Stimulated activated CD8-positive, alpha-beta memory T cell treated with anti-CD3 and anti-CD28 coated beads, Interleukin-7, amount 100 ng/mL, for 4 hours (primary cell): ENCODE data around the gene WNT6.

ENCODE experiments used
- DNase-seq, 2 donors: peaks; one replicate each; pipeline ENCODE4 v3.0.0-alpha.2; 2020; ENCODE audit warnings: low read depth in 2 of 2

Gene WNT6

DNA sequence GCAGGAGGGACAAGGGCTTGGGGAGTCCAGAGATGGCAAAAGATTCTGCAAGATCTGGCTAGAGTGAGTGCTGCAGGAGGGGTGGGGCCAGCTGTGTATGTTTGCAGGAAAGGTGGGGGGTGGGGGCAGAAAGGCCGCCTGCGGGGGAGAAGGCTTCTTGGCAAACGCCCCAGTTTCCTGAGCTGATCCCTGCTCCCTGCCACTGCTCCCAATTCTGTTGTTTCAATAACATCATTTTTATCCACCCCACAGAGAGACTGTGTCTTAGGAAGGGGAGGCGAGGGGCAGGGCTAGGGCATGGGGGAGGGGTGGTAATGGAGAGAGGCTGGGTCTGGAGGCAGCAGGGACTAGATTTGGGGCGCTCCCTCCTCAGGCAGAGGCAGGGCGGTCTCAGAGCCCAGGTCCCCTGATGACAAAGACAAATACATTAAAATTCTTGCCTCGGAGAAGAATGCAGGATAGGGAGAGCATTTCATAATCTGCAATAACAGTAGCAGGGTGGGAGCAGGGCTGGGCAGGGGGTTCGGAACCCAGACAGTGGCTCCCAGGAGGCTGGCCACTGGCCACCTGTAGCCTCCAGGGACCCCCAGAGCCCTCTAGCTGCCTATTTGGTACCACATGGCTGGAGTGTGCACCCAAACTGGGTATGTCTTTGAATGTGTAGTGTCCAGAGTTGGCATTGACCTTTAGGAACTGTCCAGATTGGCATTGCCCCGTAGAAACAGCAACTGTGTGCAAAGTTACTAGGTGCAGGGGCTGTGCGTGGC, 2.1 kb upstream of the WNT6 start:
- DNase-seq, result no peak

DNA sequence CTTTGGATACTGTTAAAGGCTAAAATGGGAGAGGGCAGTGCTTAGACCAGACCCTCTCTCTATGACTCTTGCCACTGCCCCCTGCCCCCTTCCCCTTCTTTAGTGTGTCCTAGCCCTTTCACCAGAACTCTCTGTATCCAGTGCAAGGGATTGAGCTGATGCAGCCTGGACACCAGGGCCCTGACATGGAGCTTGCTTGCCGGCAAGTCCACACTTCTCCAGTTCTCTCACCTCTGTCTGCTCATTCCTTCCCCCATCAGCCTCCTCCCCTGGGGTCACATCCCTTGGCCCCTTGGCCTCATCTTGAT, 1.5 kb upstream of the WNT6 start:
- no peak for DNase-seq

DNA sequence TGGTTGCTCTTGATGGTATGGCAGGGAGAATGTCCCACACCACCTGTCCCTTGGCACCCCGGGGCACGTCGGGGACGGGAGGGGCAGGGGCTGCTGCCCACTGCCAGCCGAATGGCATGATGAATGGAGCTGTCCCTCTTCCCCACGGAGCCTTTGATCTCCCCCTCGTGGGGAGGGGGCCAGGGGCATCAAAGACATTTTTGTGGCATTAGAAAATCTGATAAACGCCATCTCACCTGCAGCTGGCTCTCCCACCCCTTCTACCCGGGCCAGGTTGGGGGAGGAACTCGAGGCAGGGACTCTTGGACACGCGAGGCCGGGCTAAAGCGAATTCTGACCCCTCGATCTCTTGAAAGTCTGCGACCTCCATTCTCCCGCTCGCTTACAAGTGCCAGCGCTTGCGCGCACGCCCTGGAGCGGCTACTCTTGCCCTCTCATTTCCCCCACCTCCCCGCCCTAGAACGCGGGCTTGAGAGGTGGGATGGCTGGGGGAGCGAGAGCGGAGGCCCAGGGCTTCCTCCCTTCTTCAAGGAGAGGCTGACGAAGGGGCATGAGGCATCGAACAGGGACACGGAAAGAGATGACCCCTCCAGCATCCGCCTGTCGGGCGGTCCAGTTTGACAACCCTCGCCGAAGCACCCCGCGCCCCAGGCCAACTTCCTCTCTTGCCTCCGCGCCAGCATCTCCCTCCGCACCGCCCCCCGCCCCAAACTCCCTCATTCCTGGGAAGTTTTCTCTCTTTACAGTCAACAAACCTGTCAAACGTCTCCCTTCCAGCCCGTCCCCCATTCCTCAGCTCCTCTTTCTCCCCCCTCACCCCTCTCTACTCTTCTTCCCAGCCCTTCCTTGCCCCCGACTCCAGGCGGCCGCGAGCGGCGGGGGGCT, 692 bp upstream of the WNT6 start:
- no peak for DNase-seq

DNA sequence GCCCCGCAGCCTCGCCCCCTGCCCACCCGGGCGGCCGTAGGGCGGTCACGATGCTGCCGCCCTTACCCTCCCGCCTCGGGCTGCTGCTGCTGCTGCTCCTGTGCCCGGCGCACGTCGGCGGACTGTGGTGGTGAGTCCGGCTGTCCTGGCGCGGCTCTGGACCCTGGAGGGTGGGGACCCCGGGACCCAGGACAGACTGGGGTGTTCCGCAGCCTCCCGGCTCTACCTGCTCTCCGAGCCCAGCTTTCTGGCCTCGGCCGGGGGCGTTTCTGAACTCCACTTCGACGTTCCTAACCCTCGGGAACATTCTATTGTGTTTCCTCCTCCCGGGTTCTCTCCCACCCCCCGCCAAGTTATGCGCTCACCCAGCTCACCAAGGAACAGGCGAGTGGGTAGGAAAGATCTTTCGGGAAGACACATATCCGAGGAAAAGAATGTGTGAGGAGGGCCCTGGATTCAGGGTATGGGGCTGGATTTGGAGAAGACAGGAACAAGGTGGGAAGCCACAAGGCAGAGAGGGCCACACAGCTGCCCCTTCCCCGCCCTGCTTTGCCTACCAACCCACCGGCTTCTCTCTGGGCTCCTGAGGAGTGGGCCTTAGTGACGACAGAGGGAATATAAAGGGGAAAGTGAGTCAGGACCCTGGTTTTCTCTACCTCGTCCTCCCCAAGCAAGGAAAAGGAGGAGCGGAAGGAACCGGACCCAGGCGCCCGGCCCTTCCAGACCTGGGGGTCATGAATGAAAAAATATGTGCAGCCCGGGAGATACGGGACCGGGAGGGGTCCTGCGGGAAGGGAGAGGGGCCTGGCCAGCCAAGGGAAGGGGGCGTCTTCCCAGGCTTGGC, 605 bp downstream of the WNT6 start:
- DNase-seq, result no peak

DNA sequence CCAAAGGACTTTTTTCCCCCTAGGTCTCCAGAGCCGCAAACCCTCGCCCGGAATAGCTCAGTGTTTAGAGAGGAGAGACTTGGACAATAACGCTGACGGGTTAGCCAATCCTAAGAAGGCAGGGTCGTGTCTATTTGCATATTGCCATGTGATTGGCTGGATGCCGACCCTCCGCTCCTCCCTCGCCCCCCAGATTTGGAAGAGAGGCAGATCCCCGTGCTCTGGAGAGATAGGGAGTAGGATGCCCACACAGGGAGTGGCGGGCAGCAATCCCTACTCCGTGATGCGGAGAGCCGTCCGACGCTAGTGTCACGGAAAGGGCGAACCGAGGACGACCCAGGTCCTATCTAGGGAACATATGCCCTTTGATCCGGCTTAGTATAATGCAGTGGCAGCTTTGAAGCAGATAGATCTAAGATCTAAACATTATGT, 1.4 kb downstream of the WNT6 start:
- DNase-seq, result no peak

DNA sequence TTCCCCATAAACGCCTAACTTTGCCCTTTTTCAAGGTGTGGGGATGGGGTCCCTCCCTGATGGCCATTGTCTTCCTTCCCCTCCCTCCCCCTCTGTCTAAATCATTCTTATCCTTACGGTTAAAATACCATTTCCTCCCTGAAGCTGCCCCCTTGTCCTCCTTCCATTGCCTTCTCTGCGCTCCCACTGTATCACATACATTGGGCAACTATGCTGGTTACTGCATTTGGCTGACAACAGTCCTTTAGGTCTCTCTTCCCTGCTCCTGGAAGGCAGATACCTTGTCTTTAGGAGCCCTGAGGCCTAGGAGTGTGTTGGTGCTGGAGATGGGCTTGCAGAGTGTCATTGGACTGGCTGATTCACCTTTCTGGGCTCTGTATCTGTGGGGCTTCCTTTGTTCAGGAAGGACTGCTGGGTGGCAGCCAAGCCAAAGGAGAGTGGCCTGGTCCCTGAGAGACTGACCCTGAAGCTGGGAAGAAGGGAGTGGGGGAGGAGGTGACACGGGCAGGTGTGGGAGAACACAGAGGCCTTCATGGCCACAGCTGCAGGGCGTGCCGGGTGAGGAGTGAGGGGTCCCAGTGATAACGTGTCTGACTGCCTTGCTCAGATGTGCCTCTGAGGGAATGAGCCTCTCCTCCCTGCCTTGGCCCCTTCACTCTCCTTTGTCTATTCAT, 2.2 kb downstream of the WNT6 start:
- DNase-seq, result no peak

DNA sequence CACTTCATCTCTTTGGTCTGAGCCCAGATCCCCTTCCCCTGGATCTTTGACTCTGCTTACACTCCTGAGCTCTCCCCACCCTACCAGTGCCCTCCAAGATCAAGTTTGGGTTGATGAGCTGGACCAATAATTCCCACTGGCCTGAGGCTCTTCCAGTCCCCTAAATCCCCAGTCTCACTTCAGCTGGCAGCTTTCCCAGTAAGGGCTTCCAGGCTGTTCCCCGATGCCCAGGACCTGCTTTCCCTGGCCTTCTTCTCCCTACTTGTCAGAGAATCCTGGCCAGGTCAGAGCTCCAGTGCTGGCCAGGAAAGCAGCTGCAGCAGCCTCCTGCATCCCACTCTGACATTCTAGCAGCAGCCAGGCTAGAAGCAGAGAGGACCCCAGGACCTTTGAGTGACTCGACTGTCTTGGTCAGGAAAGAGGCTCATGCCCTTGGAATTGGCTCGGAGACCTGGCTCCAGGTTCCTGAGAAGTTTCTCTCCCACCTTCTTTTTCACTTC, 3.5 kb downstream of the WNT6 start:
- no peak for DNase-seq

DNA sequence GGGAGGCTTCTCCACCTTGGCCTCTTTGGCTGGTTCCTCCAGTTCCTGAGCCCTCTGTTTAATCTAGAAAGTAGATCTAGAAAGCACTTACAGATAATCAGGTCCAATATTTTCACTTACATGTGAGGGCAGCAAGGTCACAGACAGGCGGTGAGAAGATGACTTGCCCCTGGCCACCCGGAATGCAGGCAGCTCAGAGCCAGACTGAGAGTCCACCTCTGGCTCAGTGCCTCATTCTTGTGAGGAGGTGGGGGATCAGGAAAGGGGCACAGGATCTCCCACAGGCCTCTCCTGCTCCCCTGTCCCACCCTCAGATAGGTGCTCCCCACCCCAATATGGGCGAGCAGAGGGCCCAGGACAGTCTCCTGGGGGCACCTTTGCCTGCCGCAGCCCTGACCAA, 5.8 kb downstream of the WNT6 start:
- no peak for DNase-seq

DNA sequence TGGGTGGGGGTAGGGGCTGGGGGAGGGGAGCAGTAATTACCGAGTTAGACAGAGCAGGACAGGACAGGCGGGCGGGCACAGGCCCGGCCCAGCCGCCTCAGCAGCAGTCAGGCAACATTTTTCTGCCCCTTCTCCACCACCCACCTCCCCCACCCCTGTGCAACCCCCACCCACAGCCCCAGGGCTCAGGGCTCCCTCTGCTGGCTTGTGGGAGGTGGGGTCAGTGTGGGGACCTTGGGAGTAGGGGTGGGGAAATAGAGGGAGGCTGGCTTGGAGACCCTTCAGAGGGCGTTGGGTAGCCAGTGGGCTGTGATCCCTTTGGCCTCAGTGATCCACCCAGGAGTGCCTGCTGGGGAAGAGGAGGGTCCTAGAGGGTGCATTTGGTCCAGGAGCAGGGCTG, 6.4 kb downstream of the WNT6 start:
- no peak for DNase-seq

DNA sequence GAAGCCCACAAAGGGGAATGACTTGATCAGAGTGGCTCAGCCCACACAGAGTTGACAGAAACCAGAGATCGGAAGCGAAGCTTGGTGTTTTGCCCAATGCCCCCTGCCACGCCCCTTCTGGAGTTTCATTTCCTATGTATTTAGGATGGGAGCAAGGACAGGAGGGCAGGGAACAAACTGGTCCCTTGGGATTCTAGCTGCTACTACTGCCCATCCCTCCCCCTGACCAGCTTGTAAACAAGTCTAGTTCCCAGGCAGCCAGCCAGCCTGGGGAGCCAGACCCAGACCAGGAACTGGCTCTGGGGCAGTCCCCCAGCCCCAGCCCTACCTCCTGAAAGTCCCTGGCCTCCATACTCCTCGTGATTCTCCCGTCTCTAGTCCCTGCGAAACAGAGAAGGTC, 8.3 kb downstream of the WNT6 start:
- no peak for DNase-seq

DNA sequence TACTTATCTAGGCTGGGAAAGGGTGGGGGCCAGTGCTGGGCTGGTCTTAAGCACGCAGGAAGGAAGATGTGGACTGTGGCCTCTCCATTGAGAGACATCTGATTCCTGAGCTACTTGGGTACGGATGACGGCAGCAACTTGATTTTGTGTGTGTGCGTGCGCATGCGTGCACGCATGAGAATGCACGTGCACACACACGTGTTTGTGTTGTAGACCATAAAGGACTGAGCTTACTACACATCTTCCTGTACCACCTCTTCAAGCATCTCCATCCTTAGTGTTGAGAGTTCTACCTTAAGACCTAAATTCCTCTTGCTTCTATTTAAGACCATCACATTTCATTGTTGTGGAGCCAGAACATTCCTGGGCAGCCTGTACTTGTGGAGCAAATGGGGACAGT, 9.5 kb downstream of the WNT6 start:
- no peak for DNase-seq

DNA sequence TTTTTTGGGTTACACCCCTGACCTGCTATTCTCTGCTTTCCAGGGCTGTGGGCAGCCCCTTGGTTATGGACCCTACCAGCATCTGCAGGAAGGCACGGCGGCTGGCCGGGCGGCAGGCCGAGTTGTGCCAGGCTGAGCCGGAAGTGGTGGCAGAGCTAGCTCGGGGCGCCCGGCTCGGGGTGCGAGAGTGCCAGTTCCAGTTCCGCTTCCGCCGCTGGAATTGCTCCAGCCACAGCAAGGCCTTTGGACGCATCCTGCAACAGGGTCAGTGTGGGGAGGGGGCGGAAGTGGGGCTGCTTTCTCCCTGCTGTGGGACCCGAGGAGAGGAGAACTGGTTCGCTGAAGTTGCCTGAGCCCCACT, 11.4 kb downstream of the WNT6 start:
- DNase-seq, result no peak

DNA sequence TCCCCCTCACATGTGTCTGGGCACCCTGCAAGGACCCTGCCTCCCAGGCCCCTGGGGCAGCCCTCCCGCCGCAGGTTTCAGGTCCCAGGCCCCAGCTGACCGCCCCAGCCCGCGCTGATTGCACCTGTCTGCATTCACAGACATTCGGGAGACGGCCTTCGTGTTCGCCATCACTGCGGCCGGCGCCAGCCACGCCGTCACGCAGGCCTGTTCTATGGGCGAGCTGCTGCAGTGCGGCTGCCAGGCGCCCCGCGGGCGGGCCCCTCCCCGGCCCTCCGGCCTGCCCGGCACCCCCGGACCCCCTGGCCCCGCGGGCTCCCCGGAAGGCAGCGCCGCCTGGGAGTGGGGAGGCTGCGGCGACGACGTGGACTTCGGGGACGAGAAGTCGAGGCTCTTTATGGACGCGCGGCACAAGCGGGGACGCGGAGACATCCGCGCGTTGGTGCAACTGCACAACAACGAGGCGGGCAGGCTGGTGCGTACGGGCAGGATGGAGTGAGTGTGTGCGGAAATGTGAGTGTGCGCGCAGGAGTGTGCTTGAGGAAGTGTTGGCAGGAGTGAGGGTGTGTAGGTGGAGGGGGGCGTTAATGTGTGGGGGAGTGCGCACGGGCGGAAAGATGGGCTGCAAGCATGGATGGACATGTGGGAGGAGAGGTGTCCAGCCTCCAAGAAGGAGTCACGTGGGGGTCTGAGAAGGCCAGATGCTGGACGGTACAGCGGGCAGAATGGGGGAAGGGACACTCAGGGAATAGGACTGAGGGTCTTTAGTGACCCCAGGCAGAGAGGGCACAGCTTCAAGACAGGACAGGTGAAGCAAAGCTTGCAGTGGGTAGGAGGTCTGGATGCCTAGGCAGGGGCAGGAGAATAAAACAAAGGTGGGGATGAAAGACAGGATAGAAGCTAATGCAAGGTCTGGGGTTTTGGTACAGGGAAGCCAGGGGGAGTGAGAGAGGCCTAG, 12.0 kb downstream of the WNT6 start:
- no peak for DNase-seq

DNA sequence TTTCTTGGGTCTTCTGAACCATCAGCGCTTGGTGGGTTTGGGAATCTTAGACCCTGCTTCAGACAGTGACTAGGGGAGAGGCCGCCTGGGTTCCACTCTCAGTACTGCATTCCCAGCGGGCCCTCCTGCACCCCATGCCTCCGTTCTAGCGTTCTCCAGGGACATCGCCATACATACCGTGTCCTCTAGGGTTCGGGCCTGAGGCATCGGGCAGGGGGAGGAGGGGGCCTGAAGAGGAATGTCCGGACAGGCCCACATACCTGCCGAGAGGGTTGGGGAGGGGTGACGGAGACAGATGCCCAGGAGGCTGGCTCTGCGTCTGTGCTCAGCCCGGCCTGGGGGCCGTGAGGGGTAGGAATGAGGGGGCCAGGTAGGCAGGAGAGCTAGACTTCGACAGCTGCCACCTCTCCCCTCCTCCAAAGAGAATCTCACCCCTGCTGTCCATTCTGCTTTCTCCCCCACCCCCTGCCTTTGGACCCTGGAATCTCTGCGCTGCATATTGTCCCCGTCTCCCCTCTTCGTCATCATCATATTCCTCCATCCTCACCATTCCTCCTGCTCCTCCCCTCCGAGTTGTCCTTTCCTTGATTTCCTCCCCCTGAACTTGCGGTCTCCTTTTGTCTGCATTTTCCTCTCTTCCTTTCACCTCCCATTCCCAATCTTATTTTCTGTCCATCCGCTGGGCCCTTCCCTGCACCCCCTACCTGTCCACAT, 13.2 kb downstream of the WNT6 start:
- DNase-seq, result no peak

DNA sequence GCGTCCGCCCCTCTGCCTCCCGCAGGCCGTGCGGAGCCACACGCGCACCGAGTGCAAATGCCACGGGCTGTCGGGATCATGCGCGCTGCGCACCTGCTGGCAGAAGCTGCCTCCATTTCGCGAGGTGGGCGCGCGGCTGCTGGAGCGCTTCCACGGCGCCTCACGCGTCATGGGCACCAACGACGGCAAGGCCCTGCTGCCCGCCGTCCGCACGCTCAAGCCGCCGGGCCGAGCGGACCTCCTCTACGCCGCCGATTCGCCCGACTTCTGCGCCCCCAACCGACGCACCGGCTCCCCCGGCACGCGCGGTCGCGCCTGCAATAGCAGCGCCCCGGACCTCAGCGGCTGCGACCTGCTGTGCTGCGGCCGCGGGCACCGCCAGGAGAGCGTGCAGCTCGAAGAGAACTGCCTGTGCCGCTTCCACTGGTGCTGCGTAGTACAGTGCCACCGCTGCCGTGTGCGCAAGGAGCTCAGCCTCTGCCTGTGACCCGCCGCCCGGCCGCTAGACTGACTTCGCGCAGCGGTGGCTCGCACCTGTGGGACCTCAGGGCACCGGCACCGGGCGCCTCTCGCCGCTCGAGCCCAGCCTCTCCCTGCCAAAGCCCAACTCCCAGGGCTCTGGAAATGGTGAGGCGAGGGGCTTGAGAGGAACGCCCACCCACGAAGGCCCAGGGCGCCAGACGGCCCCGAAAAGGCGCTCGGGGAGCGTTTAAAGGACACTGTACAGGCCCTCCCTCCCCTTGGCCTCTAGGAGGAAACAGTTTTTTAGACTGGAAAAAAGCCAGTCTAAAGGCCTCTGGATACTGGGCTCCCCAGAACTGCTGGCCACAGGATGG, 14.0 kb downstream of the WNT6 start:
- no peak for DNase-seq

DNA sequence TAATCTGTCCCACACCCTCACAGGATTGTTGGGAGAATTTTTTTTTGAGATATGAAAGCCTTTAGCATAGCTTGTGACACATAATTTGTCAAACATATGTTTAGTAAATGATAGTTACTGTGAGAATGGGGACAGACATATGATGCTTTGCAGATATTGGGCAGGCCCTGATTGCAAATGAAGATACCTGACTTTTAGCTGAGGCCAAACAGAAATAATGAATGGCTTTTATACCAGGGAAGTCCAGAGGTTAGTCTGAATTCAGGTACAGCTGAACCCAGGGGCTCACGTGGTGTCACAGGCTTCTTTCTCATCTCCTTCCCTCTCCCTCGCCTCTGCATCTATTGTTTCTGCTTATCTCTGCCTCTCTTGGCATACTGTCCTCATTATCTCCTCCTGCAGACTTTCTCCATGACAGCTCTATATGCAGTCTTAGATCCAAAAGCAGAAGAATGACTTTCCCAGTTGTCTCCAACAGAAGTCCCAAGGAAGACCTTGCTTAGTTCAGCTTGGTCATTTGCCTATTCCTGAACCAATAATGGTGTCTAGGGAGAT, 16.2 kb downstream of the WNT6 start:
- DNase-seq, result no peak

DNA sequence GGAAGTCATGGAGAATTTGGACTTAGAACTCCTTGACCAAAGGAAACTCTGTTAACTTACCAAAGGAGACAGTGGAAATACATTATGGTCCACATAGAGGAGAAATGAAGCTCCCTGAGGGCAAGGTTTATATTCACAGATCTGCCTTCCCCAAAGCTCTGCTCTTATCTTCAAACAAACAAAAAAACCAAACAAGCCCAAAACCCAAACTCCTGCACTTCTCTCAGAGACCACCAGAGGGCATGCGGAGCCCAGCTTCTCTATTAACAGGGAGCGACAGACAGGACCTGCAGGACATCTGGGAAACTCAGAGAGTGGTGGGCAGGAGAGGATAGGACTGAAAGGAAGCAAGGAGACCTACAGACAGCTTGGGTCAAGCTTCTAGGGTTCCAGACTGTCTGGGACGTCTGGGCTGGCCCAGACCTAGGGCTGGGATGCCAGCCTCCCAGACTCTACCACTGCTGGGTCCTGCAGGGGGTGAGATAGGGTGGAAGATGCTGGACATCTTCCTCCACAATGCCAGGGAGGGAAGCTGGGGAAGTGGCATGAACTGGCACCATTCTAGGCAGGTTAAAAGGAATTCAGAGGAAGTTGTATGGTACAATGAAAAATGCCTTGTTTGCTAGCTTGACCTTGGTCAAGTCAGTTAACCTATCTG, 17.1 kb downstream of the WNT6 start:
- peak in 1 of 2 donors; percentile 61 for DNase-seq

DNA sequence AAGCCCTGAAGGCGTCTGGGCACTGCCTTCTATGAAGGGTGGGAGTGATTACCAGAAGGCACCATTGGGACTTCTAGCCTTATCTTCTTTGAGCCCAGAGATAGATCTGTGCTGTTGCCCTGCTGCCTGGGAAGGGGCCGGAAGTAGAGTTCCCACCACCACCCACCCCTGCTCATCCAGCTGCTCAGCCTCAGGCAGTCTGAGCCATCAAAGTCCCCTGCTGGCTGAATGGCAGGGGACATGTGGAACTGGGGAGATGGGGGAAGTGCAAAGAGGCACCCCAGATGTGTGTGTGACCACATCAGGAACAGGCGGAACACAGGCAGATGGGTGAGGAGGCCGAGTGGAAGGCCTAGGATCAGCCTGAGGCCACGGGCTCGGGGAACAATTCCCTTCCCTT, 17.7 kb downstream of the WNT6 start:
- no peak for DNase-seq
